GM19395 (cell line): ENCODE measurements around the gene KLHL13.
"Not testable (repeated sequence)": the region's sequence is repeated elsewhere in the genome, so short reads cannot be mapped to it uniquely, and the experiment has no call there.

Experiments used
- ATAC-seq: cut with Tn5 transposase; IDR thresholded peaks from one replicate; pipeline ENCODE4 v1.9.1; 2021; ENCODE audit warnings: mild to moderate bottlenecking, moderate library complexity; ENCODE audit not compliant: unreplicated experiment

KLHL13 gene

GRCh38 chrX:118116713-118117550 lies at the start of gene KLHL13:
TSS of gene KLHL13 (minus strand) at chrX:118116810. CDS start at chrX:118028473, 88,337 bp downstream.
- ATAC-seq: no peak

GRCh38 chrX:118164138-118164537 lies 47.5 kb upstream of the KLHL13 start:
- no peak for ATAC-seq

- ATAC-seq: no peak
These were observed 40.5 kb upstream of the KLHL13 start for GRCh38 chrX:118156953-118157608.

- no peak for ATAC-seq
These were observed 39.8 kb upstream of the KLHL13 start for GRCh38 chrX:118156254-118156952.

- no peak for ATAC-seq
These were observed 36.7 kb upstream of the KLHL13 start for GRCh38 chrX:118153270-118153669.

GRCh38 chrX:118152721-118153120 lies 36.1 kb upstream of the KLHL13 start:
- no peak for ATAC-seq

GRCh38 chrX:118148737-118149136 lies 32.1 kb upstream of the KLHL13 start:
- ATAC-seq: no peak

- not testable (repeated sequence) for ATAC-seq
These were observed 31.2 kb upstream of the KLHL13 start for GRCh38 chrX:118147771-118148170.

- no peak for ATAC-seq
These were observed 27.0 kb upstream of the KLHL13 start for GRCh38 chrX:118143578-118143977.

- ATAC-seq: no peak
These were observed 14.7 kb upstream of the KLHL13 start for GRCh38 chrX:118131336-118131735.

- no peak for ATAC-seq
These were observed 13.1 kb upstream of the KLHL13 start for GRCh38 chrX:118129681-118130080.

GRCh38 chrX:118128724-118129123 lies 12.1 kb upstream of the KLHL13 start:
- ATAC-seq: no peak

GRCh38 chrX:118126286-118126685 lies 9.7 kb upstream of the KLHL13 start:
- ATAC-seq: no peak

- not testable (repeated sequence) for ATAC-seq
These were observed 7.6 kb upstream of the KLHL13 start for GRCh38 chrX:118124243-118124642.

- ATAC-seq: no peak
These were observed 1.1 kb upstream of the KLHL13 start for GRCh38 chrX:118117741-118118140.

- ATAC-seq: no peak
These were observed 477 bp downstream of the KLHL13 start for GRCh38 chrX:118115953-118116712.

GRCh38 chrX:118114971-118115370 lies 1.6 kb downstream of the KLHL13 start:
- ATAC-seq: no peak

- ATAC-seq: no peak
These were observed 7.5 kb downstream of the KLHL13 start for GRCh38 chrX:118109065-118109464.

GRCh38 chrX:118108304-118108703 lies 8.3 kb downstream of the KLHL13 start:
- ATAC-seq: no peak

GRCh38 chrX:118100091-118100490 lies 16.5 kb downstream of the KLHL13 start:
- no peak for ATAC-seq

- ATAC-seq: no peak
These were observed 28.5 kb downstream of the KLHL13 start for GRCh38 chrX:118088084-118088483.
